CD4-positive, alpha-beta T cell (primary cell): ENCODE results near the gene ANKLE2. TPM values are rescaled to one million over a fixed set of nuclear protein-coding genes. Genes with fewer than 3 reads are reported as not detected.
"Not testable (repeated sequence)": the region's sequence is repeated elsewhere in the genome, so short reads cannot be mapped to it uniquely, and the experiment has no call there.

Source experiments
- ATAC-seq: fragments of 200-7000 bp; cut with Tn5 transposase; one replicate; pipeline ENCODE4 v1.10.0; 2022; ENCODE audit warnings: mild to moderate bottlenecking; ENCODE audit not compliant: poor library complexity
- CTCF ChIA-PET: fragments of 350-600 bp; sonication (Branson Sonifier 250); formaldehyde crosslinking; loops from one replicate; lab custom pipeline; 2021; ENCODE audit warnings: antibody characterized with exemption, inconsistent platforms; lab: Charles Lee
- POLR2A ChIA-PET: fragments of 350-600 bp; sonication (Branson Sonifier 250); formaldehyde crosslinking; loops from one replicate; lab custom pipeline; 2021; ENCODE audit warnings: antibody characterized with exemption, inconsistent platforms; lab: Charles Lee
- DNase-seq, 14 experiments: peaks; one replicate each; pipeline ENCODE4 v3.0.0-alpha.2; 2013 to 2020; ENCODE audit warnings: mixed read lengths in 2 of 14
- H3K27ac ChIP-seq, 2 donors: one replicate each; pipeline versions ENCODE4 v1.5.1 to v1.7.0; 2013; ENCODE audit warnings: low read length in 2 of 2, low read depth in 1 of 2, mild to moderate bottlenecking in 1 of 2
- H3K27me3 ChIP-seq, 2 experiments: 1 replicate in 1 of 2; 2 replicates in 1 of 2; pipeline versions ENCODE4 v1.6.1 to v1.7.0; 2013; ENCODE audit warnings: low read length in 2 of 2, control low read depth in 1 of 2, mild to moderate bottlenecking in 1 of 2, moderate library complexity in 1 of 2; ENCODE audit not compliant: insufficient read depth in 2 of 2, control insufficient read depth in 1 of 2
- H3K36me3 ChIP-seq: one replicate; pipeline ENCODE4 v1.6.1; 2013; ENCODE audit warnings: low read length, control low read depth; ENCODE audit not compliant: insufficient read depth
- H3K4me1 ChIP-seq: one replicate; pipeline ENCODE4 v1.6.1; 2013; ENCODE audit warnings: low read length, control low read depth; ENCODE audit not compliant: insufficient read depth
- H3K4me3 ChIP-seq: one replicate; pipeline ENCODE4 v1.5.1; 2013; ENCODE audit warnings: mild to moderate bottlenecking, low read length, moderate library complexity
- H3K9me3 ChIP-seq, 2 experiments: 1 replicate in 1 of 2; 2 replicates in 1 of 2; pipeline versions ENCODE4 v1.6.1 to v1.7.0; 2013; ENCODE audit warnings: low read length in 2 of 2, mild to moderate bottlenecking in 2 of 2, control low read depth in 1 of 2, moderate library complexity in 1 of 2; ENCODE audit not compliant: control insufficient read depth in 1 of 2, insufficient read depth in 1 of 2
- H3K27ac Mint-ChIP-seq: one replicate; pipeline ENCODE4 v1.8.0; 2020; ENCODE audit warnings: mixed read lengths
- H3K27me3 Mint-ChIP-seq: one replicate; pipeline ENCODE4 v1.8.0; 2021; ENCODE audit warnings: mixed read lengths
- H3K36me3 Mint-ChIP-seq: one replicate; pipeline ENCODE4 v1.8.0; 2021; ENCODE audit warnings: low read depth, mixed read lengths
- H3K4me1 Mint-ChIP-seq: one replicate; pipeline ENCODE4 v1.8.0; 2021; ENCODE audit warnings: low read depth, mixed read lengths
- H3K4me3 Mint-ChIP-seq: one replicate; pipeline ENCODE4 v1.8.0; 2020; ENCODE audit warnings: mild to moderate bottlenecking, mixed read lengths
- H3K9me3 Mint-ChIP-seq: one replicate; pipeline ENCODE4 v1.8.0; 2020; ENCODE audit warnings: mixed read lengths
- CTCF ChIP-seq: fragments of 200-600 bp; IDR thresholded peaks from one replicate; pipeline ENCODE4 v1.8.0; 2022; ENCODE audit warnings: antibody characterized with exemption, mild to moderate bottlenecking
- intact Hi-C, 2 experiments: fragments of 100-400 bp; cut with DNase I in 1 of 2; cut with micrococcal nuclease in 1 of 2; formaldehyde crosslinking; loops; one replicate each; pipeline versions ENCODE4 v1.15.1 to v1.9.0; 2023 to 2025; cut with DNase I, micrococcal nuclease
- polyA plus RNA-seq, 2 donors: library from polyadenylated mRNA; unstranded; fragments of 120-200 nt; gene quantifications; one replicate each; pipeline ENCODE4 v1.2.1, GENCODE V29; 2013
- total RNA-seq, 174 experiments: library from RNA in 2 of 174; stranded (reverse) in 2 of 174; gene quantifications; one replicate each; pipeline ENCODE4 v1.2.3 and lab custom pipeline; 2021 to 2026

The ANKLE2 gene
- total RNA-seq (10 to 100 TPM; 61.7 to 65.7 TPM), total RNA-seq (lab: John Stamatoyannopoulos, UW) (136 to 517 (median 195) reads per million in 172 experiments)
- polyA plus RNA-seq (2013, experiment 1 of 2): 58.9 TPM
- polyA plus RNA-seq (2013, experiment 2 of 2): 70.8 TPM

- H3K27ac ChIP-seq: peak within 1 kb of the TSS; percentile 84 to 86
- Mint-ChIP-seq H3K27ac (peak within 1 kb of the TSS; percentile 95), H3K9me3 (no peaks in the 10 kb centered on the region), H3K4me1 (peaks cover 36% of the 10 kb centered on the region), H3K4me3 (peak within 1 kb of the TSS; percentile 93), H3K27me3 (no peaks in the 10 kb centered on the region), H3K36me3 (peaks cover 21% of the 10 kb centered on the region)
- peaks cover 39% of the 10 kb centered on the region for H3K4me1 ChIP-seq
- ChIA-PET POLR2A (interaction anchor here (0.9 to 2.4 kb wide), 4 partner anchors 50 to 369 kb away, joined by 3 to 9 read pairs (median 4); partner anchors contain the start of genes PGAM5, ZNF10 and ZNF891), CTCF (interaction anchor here (0.9 to 1.1 kb wide), 2 partner anchors 10 to 68 kb away, joined by 3 to 4 read pairs; partner anchors contain the start of gene GOLGA3)
- intact Hi-C loops: loop anchor here (5.0 kb wide), 3 partner anchors 74 to 196 kb away; partner anchors contain the start of genes CHFR (in 1 of the 2), POLE (in 1 of the 2), PXMP2 (in 1 of the 2) and ZNF605 (in 1 of the 2)
- peak within 1 kb of the TSS; percentile 82 for H3K4me3 ChIP-seq
- no peaks in the 10 kb centered on the region for H3K9me3 ChIP-seq
- H3K27me3 ChIP-seq: no peaks in the 10 kb centered on the region
- ATAC-seq (peak; percentile 56), DNase-seq (peak; percentile 31 to 78 (median 56))
- TF ChIP-seq CTCF: no peak
- H3K36me3 ChIP-seq: peaks cover 4% of the 10 kb centered on the region
Observed at GRCh38 chr12:132761032-132761920, at the start of gene ANKLE2. Gene ANKLE2, minus strand, starts transcription at chr12:132761832. Its CDS starts 34 bp downstream, at chr12:132761798.

DNA sequence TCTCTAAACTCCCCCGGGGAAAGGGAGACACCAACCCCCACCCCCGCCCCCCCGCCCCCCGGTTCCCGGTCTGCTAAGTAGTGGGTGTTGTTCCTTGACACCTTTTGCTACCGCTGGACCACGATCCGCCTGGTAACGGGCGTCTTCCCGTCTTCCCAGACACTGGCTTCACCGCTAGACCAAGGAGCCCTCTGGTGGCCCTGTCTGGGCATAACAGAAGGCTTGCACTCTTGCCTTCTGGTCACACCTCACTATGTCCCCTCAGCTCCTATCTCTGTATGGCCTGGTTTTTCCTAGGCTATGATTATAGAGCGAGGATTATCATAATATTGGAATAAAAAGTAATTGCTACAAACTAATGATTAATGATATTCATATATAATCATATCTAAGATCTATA is 47.8 kb upstream of the ANKLE2 start:
- POLR2A ChIA-PET, H3K27me3 ChIP-seq, ATAC-seq, H3K4me3 ChIP-seq, H3K27me3 Mint-ChIP-seq, H3K9me3 Mint-ChIP-seq, H3K9me3 ChIP-seq, H3K27ac Mint-ChIP-seq, H3K27ac ChIP-seq, CTCF ChIA-PET, H3K4me3 Mint-ChIP-seq: not testable (repeated sequence)
- Mint-ChIP-seq H3K36me3 (peaks cover 79% of the 10 kb centered on the region), H3K4me1 (peaks cover 32% of the 10 kb centered on the region)
- peak in 4 of 14 experiments; percentile 23 to 37 (median 28) for DNase-seq
- peaks cover 18% of the 10 kb centered on the region for H3K4me1 ChIP-seq
- peaks cover 61% of the 10 kb centered on the region for H3K36me3 ChIP-seq
- intact Hi-C loops: loop anchor here (2.0 to 5.0 kb wide), 2 partner anchors 41 to 42 kb away; no protein-coding TSS in a partner anchor

DNA sequence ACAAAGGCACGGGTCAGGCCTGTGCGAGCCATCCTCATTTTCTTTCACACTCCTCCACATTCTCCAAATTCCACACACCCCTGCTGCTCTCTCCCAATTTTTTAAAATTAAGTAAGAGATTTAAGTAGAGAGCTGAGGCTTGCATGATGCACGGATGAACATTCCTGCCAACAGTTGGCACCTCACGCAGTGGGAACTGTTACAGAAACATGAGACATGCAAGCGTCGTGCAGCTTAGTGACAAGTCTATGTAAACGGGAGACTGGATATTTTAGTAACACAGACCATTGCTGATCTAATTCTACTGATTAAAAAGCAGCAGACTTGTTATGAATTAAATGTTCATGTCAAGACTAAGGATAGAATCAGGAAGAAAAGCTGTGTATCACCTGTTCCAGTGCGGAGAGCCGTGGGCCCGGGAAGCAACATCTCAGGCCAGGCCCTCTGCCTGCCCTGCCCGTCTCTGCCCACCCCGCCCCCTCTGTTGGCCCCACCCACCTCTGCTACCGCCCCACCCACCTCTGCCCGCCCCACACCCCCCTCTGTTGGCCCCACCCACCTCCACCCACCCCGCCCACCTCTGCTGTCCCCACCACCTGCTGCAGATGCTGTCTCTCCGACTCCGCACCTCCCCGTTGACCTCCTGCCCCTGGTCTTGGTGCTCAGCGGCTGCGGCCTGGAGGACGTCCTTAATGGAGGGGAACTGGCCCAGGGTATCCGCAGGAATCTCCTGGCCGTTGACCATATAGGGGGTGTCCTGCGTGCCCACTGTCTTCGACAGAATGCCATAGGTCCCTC is 45.9 kb upstream of the ANKLE2 start:
- DNase-seq (no peak), ATAC-seq (no peak)
- TF ChIP-seq CTCF: no peak
- Mint-ChIP-seq H3K9me3 (no peaks in the 10 kb centered on the region), H3K36me3 (peaks cover 80% of the 10 kb centered on the region), H3K4me3 (no peak overlapping the region), H3K27me3 (no peaks in the 10 kb centered on the region), H3K4me1 (peaks cover 23% of the 10 kb centered on the region), H3K27ac (peak overlapping the region; percentile 44)
- Histone ChIP-seq H3K27me3 (no peaks in the 10 kb centered on the region), H3K4me1 (peaks cover 10% of the 10 kb centered on the region), H3K27ac (no peak overlapping the region), H3K9me3 (no peaks in the 10 kb centered on the region), H3K4me3 (no peak overlapping the region), H3K36me3 (peaks cover 60% of the 10 kb centered on the region)
- CTCF ChIA-PET: interaction anchor here (1.3 kb wide), 1 partner anchor 97 kb away, joined by 3 read pairs; no protein-coding TSS in a partner anchor
- intact Hi-C loops: loop anchor here (2.0 to 5.0 kb wide), 2 partner anchors 39 to 40 kb away; no protein-coding TSS in a partner anchor
- POLR2A ChIA-PET: interaction anchor here (1.2 kb wide), 1 partner anchor 21 kb away, joined by 3 read pairs; the partner anchor contains the start of gene GOLGA3
